HG02571 (cell line): ENCODE measurements around the gene CBX8.

Experiments
- ATAC-seq: cut with Tn5 transposase; IDR thresholded peaks from one replicate; pipeline ENCODE4 v1.9.1; 2021; ENCODE audit warnings: mild to moderate bottlenecking, moderate library complexity; ENCODE audit not compliant: unreplicated experiment

Gene CBX8

DNA sequence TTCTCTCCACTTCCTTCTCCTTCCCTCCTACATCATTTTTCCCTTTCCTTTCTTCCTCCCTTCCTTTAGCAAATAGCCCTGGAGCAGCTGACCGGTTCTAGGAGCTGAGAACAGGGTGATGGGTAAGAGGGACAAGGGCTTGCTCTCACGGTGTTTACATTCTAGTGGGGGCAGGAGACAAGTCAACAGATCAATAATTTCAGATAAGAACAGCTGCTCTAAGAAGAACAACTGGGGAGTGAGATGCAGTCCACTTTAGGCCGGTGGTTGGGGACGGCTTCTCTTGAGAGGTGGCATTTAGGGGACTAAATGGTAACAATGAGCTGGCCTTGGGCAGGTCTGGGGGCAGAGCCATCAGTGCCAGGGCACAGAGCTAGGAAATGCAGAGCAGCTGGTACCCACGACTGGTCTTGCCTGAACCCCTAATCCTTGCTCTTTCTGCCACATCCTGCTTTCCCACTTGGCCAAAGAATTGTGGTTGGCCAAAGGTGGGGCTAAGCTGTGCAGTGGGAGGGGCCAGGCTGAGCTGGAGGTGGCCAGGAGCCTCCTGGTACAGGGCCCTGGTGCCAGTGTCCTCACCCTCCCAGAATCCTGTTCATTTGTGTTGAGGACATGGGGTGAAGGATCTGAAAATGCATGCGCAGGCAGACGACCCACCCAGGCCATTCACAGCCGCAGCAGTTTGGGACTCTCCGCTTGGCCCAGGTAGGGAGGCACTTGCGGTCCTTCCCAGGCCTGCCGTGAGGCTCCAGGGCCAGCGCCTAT lies 24.6 kb upstream of the CBX8 start:
- ATAC-seq = no peak

DNA sequence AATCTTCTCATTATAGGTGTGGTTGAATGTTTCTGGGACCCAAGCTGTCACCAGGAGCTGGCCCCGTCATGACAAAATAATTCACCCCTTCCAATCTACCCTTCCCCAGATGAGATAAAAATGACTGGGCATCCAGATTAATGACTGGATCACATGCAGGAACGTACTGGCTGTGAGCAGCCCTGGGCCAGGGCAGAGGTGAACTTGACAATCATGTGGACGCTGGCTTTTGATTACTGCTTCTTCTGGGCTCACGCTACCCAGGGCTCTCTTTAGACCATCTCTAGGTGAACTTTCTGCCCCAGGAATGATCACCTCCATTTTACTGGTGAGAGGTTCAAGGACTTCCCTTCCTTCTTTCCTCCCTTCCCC lies 24.1 kb upstream of the CBX8 start:
- no peak for ATAC-seq

DNA sequence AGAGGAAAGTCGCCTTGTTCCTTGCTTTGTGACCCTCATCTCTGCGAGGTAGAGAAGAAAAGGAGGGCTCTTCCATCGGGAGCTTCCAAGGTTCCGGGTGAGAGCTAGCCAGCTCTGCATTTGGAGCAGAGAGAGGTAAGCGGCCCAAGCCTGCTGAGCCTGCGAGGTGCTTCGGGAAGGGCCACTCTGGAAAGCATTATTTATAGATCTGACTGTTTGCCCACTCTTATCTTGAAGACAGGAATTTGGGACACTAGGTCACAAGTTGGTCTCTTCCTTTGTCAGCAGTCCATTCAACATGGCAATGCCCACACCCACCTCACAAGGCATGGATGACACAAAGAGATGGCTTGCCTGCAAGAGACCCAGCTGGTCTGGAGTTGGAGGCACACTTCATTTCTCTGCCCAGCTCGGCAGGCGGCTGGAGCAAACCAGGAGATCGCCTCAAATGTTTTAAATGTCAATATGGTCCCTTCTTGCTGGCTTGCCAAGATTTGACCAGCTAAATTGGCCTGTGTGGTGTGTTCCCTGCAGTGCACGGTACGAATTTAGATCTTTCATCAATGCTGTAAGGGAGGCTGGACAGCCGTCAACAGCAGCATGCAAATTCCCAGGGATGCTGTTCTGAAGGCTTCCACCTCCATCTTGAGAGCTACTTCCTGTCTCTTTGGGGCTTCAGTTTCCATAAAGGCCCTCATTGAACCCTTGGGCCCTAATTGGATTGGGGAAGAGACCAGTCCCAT lies 22.8 kb upstream of the CBX8 start:
- no peak for ATAC-seq

DNA sequence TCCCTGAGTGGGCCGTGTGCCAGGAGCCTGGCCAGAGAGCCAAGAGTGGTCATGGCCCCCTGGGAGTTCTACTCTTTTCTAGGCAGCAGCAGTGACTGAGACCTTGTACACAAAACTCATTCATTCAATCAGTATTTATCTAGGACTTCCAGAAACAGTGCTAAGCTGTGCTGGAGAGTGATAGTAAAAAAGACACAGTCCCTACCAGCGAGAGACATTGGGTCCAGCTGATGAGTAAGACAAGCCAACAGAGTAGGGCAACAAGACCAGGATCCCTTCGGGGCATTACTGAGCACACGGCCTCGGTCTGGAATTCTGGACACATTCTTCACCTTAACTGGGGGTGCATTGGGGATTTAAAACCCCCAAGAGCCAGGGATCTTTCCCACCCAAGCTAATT lies 22.2 kb upstream of the CBX8 start:
- no peak for ATAC-seq

DNA sequence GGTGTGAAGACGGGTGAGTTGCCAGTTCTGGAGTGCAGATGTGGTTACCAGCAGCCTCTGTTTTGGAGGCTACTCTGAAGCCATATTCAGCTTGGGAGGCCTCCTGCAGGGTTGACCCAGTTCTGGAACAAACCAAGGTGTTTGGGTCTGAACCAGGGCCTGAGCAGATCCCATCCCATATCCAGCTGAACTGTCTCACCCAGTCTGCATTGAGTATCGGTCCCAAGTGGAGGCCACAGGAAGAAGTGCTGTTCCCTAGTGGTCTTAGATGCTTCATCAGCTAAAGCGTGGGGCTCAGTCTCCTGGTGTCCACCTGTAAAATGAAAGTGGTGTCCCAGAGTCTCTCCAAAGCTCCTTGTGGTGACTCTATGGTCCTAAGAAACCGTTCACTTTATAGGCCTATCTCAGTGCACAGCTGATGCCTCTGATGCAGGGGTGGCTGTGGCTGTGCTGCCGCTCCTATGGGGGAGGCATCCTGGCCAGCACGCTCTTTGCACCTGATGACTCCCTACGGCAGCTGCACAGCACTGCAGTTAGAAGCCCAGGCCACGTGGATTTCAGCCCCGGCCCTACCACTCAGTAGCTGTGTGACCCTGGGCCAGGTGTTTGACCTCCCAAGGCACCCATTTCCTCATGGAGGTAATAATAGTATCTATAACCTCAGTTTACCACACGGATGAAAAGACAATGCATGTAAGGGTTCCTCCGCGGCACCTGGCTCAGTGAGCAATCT lies 21.3 kb upstream of the CBX8 start:
- ATAC-seq = no peak

DNA sequence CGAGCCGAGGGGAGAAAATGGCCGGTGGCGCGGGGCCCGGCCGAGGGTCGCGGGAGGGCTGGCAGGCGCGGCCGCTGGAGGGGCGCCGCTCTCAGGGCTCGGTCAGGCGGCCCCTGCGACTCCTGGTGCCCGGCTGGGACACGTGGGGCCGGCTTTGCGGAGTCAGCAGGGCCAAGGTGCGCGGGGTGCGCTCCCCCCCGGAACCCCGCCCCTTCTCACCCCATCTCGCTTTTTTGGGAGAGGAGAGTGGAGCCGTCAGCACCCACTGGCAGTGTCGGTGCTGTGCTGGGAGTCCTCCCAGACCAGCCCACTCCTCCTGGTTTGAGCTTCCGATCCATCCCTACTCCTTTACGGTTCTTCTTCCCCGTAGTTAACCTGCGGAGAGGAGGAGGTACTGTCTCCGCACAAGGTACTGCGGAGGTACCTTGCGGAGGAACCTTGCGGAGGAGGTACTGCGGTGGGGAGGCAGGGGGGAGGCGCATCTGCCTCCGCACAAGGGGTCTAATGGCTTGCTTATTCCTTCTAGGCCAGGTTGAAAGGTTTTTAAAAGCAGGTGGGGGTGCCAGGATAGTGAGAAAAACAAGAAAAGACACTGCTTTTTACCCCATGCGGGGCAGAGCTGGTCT lies 19.1 kb upstream of the CBX8 start:
- no peak for ATAC-seq

DNA sequence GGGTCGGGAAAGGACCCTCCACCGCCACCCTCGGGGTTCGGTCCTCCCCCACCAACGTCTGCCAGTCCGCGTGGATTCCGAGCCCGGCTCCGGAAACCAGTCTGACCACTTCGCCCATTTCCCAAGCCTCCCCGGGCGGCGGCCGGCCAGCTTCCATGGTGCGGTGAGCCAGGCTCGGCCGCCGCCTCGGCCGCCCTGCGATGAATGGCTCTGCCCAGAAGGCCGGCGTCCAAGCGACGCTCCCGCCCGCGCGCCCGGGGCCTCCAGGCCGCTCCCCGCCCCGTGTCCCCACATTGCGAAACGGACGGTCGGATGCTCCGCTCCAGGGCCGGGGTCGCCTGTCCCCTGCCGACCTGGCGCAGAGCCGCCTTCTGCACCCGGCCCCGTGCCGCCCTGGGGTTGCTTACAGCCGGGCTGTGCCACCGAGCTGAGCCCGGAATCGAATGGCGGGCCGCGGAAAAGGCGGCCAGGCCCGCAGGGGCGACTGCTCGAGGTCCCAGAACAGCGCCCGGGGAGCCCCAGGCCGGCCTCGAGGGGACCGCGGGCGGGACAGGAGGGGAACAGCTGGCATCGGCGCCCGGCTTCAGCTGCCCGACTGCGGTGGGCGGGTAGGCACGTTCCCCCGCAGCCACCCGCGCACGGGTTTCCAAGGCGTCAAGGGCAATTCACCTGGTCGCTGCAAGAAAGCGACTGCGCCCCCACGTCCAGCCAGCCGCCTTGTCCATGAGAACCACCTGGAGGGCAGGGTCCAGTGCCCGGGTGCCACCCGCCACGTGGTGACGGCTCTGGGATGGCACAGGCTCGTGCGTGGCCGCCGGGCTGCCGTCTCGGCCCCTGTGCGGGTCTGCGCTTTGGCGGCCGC lies 18.3 kb upstream of the CBX8 start:
- ATAC-seq = no peak

DNA sequence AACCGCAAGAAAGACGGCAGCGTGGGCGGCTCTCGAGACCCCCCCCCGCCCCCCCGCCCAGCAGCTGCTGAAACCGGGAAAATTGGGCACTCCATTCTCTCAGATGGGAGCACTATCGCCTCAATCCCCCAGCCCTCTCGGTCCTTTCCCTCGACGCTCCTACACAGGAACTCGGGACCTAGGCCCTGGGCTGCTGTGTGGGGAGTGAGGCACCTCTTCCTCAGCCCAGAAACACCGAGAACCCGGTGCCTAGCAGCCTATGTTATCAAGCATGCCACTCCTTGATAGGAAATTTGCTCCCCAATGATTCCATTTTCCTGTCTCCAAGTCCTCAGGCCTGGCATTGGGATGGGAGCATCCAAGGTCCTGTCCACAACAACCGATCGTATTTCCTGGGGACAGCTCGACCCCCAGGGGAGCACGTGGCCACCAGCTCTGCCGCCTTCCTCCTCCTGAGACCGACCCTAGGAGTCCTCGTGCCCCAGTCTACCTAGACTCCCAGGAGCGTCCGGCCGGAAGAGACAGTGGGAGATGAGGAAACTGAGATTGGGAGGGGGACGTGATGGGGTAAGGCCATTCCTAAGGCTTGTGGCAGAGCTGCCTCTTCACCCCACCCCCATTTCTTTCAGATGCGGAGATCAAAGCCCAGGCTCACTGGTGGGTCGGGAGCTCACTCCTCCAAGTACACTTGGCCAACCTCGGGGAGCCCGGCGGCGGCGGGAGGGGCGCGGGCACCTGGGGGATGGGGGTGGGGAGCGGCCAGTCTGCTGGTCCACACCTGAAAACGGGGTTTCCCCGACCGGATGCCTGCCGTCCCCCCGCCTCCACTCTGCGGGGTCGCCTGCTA lies 17.5 kb upstream of the CBX8 start:
- ATAC-seq = no peak

DNA sequence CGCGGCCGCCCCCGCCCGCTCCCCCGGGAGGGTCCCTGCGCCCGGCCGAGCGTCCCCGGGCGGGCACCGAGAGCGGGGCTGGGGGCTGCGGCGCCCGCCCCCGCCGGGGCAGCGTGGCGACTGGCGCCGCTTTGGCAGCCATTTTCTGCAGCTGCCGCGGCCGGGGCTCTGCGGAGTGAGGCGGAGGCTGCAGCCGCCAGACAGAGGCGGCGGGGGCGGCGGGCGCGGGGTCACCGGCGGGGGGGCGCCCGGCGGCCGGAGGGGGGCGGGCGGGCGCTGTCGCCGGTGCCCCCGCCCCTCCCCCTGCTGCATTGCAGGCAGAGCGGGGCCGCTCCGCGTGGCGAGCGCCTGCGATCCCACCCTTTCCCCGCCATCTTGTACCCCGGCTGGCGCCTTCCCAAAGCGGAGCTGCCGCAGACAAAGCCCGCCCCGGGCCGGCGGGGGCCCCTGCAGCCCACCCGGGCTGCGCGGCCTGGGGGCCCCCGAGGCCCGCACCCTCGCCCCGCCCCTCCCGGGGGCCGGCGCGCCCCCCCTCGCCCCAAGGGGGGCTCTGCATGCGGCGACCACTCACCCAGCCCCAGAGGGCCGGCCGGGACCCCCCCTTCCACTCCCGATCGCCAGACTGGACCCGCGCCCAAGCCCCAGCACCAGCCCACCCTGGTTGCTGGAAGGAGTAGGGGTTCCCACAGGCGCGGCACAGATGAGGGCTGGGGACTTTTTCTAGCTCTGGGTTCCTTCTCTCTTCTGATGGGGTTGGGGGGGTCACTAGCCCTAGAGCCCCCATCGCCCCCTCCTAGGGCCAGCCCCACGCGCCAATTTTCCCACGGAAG lies 16.6 kb upstream of the CBX8 start:
- no peak for ATAC-seq

DNA sequence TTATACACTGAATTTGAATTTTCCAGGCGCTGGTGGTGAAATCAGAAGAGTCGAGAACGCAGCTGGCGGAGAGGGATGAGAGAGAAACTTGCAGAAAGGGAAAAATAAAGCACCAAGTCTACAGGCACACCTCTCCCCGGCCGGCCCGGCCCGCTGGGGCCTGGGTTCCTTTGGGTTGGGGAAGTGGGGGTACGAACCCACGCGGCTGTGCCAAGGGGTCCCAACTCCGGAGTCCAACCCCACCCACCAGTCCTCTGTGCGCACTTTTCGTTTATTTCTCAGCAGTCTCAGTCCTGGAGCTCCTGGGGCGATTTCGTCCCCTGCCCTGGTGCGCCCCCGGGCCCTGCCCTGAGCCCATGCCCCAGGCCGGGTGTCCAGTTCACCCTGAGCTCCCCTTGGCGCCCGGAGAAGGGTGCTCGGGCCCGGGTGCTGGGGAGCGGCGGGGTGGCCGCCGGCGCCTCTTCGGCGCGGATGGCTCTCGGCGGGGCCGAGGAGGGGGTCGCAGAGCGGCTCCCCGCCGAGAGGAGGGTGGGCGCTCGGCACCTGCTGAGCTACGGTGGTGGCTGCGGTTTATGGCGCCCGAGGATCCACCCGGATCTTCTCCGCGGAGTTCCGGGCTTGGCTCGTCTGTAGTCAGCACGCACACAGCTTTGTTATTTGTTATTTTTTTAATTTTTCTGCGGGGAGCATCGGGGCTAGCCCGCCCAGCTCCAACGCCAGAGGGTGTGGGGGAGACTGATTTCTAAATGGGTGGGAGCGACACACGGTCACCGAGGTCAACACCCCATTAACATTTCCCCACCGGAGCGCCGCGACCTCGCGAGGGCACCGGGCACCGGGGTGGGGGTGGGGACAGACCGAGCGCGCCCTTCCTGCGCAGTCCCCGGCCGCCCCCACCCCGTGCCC lies 15.7 kb upstream of the CBX8 start:
- no peak for ATAC-seq

DNA sequence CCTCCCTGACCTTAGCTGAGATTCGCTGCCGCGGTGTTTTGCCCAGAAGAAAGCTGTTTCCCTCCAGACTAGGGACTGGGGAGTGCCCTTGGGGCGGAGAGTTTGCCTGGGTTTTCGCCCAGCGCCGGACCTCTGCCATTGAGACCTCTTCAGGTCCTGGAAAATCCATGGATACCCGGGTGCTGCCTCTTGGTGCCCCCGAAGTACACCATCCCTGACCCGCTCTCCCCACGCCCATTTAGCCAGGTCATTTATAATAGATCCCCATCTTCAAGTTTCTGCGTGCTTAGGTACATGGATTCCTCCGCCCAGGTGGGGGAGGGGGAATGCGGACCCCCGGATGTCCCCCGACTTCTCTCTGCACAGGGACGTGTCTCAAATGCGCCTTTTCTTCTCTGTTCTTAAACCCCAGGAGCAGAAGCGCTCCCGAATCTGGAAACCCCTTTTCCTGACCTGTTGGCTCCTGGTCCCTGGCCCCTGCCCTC lies 15.0 kb upstream of the CBX8 start:
- no peak for ATAC-seq

DNA sequence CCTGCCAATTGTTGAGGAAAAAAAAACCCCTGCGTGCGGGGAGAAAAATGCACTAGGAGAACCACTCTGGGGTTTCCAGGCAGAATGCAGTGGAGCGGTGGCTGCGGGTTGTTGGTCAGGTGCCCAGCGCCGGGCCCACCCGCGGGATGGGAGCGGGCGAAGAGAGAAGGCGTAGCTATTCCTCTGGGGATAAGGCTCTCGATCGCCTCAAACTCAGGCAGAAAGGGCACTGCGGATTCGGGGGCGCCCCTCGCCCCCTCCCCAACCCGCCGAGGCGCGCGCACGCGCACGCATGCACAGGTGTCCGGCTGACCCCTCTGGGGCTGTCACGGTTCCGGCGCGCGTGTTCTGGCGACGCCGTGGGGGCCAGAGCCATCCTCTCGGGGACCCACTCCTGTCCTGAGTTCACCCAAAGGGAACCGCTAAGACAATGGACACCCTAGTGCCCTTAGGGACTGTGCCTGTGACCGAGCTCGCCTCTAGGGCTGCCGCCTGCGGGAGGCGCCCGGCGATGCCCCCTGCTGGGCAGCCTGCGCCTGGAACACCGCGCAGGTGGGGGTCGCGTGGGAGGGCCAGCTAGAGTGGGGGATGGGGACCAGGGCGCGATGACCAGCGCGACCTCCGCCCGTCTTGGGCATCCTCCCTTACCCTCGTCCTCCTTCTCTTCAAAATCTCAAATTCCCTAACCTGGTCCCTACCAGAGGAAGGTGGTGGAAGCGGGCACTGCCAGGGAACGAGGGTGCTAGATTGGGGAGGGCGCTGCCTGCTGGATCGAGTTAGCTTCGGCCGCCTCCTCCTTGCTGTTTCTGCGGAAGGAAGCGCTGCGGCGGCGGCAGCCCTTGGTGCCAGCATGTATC lies 14.4 kb upstream of the CBX8 start:
- ATAC-seq = no peak

DNA sequence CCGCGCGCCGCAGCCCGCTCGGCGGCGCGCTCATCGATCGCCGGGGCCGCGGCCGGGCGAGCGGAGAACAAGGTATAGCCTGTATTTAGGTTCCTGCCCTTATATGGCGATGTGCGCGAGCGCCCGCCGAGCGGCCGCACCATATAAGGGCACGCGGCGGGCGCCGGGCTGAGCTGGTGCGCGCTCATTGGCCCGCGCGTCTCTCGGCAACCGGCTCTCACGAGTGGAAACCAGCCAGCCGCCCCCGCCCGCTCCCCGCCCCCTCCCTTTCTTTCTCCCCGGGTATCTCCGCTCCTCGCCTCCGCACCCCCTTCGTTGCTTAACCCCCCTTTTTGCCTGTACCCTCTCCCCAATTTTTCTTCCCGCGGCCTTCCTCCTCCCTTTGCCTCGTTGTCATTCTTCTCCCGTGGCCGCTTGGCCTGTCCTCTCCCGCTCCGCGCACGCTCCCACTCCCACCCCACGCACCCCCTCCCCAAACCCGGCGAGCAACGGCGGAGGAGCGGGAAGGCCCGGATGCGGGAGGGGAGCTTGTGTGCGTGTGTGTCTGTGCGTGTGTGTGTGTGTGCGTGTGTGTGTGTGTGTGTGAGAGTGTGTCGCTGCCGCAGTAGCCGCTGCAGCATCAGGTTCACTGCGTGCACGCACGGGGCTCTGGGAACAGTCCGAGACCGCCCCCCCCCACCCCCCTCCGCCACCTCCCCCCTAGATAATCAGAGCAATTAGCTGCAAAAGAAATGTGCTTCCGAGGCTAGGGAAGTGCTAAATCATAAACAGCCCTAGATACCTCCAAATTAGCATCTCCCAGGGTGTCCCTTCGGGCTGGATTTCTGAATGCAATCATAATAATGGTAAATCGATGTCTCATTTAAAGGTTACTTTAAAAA lies 13.5 kb upstream of the CBX8 start:
- peak; percentile 69 for ATAC-seq

DNA sequence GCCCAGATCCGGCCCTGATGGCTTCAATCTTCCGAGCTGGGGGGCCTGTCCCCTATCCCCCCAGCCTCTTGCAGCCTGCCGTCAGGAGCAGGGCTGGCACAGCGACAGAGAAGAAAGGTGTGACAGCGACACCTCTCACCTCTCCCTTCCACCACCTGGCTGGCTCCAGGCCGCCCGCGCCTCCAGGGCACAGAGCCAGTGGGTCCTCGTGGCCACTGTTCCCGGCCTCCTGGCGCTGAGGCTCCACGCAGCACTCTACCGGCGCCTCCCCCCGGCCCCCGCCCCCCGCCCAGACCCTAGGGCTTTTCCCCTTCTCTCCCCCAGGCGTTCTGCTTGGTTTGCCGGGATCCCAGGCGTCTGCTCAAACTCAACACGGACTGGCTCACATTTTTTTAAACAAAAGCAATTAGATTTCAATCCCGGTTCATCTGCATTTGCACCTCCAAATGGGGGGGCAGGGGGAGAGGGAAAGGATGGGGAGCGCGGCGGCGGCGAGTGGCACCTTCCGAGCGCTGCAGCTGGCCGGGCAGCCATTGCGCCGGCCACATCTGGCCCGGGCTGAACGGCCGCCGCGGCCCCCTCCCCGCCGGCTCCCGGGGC lies 12.8 kb upstream of the CBX8 start:
- ATAC-seq = no peak
